ENCODE data around the gene TXNDC17. TPM values are rescaled to one million over a fixed set of nuclear protein-coding genes. Genes with fewer than 3 reads are reported as not detected.
"Not testable (repeated sequence)": the region's sequence is repeated elsewhere in the genome, so short reads cannot be mapped to it uniquely, and the experiment has no call there.

TXNDC17 gene
- total and polyA plus RNA-seq, 7 donors, result 27.5 to 159 (median 41.1) TPM

- H3K4me1 ChIP-seq, result no peaks in the 10 kb centered on the region
- H3K27me3 ChIP-seq (ENCODE audit: insufficient read depth in 3 of 3, low read length in 2 of 3), result peaks cover 0 to 8% (median 8%) of the 10 kb centered on the region in 3 donors
- no peak overlapping the region for H3K27ac ChIP-seq
- ATAC-seq (no peak), DNase-seq (no peak)
- no peak overlapping the region for H3K4me3 ChIP-seq
- no peak for TF ChIP-seq CTCF (IDR thresholded peaks at IDR 0.05)
- 75 to 88% (median 81%) methylated on average over 3 of the region's 3 CpGs for WGBS, 3 donors
- H3K9me3 ChIP-seq, result no peaks in the 10 kb centered on the region
- intact Hi-C loops (cut with DNase I), result no loop called here
- H3K36me3 ChIP-seq (ENCODE audit: insufficient read depth in 1 of 2, low read depth in 1 of 2), result no peaks in the 10 kb centered on the region
These were observed 50.7 kb downstream of the TXNDC17 start for GRCh38 chr17:6691546-6691945.

GRCh38 chr17:6691958-6692357, 51.1 kb downstream of the TXNDC17 start:
- H3K27me3 ChIP-seq (ENCODE audit: insufficient read depth in 3 of 3, low read length in 2 of 3); H3K4me1 ChIP-seq; ATAC-seq; intact Hi-C loops (cut with DNase I); H3K4me3 ChIP-seq; H3K36me3 ChIP-seq (ENCODE audit: insufficient read depth in 1 of 2, low read depth in 1 of 2); H3K9me3 ChIP-seq; H3K27ac ChIP-seq; DNase-seq: not testable (repeated sequence)
- WGBS, 3 donors, result 62 to 74% (median 73%) methylated on average over 6 of the region's 6 CpGs

Other genes starting within 250 kb of the TXNDC17 start
- not detected for gene AIPL1, start 205.9 kb upstream of the TXNDC17 start, total RNA-seq
- gene AIPL1, start 205.9 kb upstream of the TXNDC17 start, polyA plus RNA-seq, result not detected
- under 1 TPM in 1 of 4 donors, not detected in 3; 0.38 TPM for gene PIMREG, start 196.6 kb upstream of the TXNDC17 start, total RNA-seq
- gene PIMREG, start 196.6 kb upstream of the TXNDC17 start, polyA plus RNA-seq, result under 1 TPM in 2 of 3 donors, not detected in 1; 0.18 to 0.21 TPM
- under 1 TPM; 0.32 to 0.65 (median 0.53) TPM for gene PITPNM3, start 84.5 kb upstream of the TXNDC17 start, total RNA-seq
- under 1 TPM; 0.08 to 0.31 (median 0.27) TPM for gene PITPNM3, start 84.5 kb upstream of the TXNDC17 start, polyA plus RNA-seq
- 1 to 10 TPM; 2.7 to 4.3 (median 3.0) TPM for gene KIAA0753, start 349 bp upstream of the TXNDC17 start, total RNA-seq
- gene KIAA0753, start 349 bp upstream of the TXNDC17 start, polyA plus RNA-seq, result 1 to 10 TPM; 2.4 to 4.7 (median 3.5) TPM
- 10 to 100 TPM; 12.2 to 12.8 (median 12.7) TPM for gene MED31, start 10.5 kb downstream of the TXNDC17 start, total RNA-seq
- 10 to 100 TPM; 12.7 to 55.2 (median 22.0) TPM for gene MED31, start 10.5 kb downstream of the TXNDC17 start, polyA plus RNA-seq
- under 1 TPM; 0.34 to 0.77 (median 0.65) TPM for gene C17orf100, start 10.7 kb downstream of the TXNDC17 start, total RNA-seq
- gene C17orf100, start 10.7 kb downstream of the TXNDC17 start, polyA plus RNA-seq, result 1 to 10 TPM in 2 of 3 donors, under 1 TPM in 1; 0.61 to 1.4 (median 1.3) TPM
- gene SLC13A5, start 72.3 kb downstream of the TXNDC17 start, total RNA-seq, result under 1 TPM in 1 of 4 donors, not detected in 3; 0.17 TPM
- under 1 TPM in 2 of 3 donors, not detected in 1; 0.01 to 0.03 TPM for gene SLC13A5, start 72.3 kb downstream of the TXNDC17 start, polyA plus RNA-seq
- 10 to 100 TPM in 2 of 4 donors, 1 to 10 TPM in 2; 6.9 to 14.0 (median 9.8) TPM for gene XAF1, start 115.0 kb downstream of the TXNDC17 start, total RNA-seq
- 1 to 10 TPM; 3.7 to 7.4 (median 7.4) TPM for gene XAF1, start 115.0 kb downstream of the TXNDC17 start, polyA plus RNA-seq
- under 1 TPM in 2 of 4 donors, not detected in 2; 0.30 to 0.34 TPM for gene FBXO39, start 135.2 kb downstream of the TXNDC17 start, total RNA-seq
- gene FBXO39, start 135.2 kb downstream of the TXNDC17 start, polyA plus RNA-seq, result under 1 TPM in 2 of 3 donors, not detected in 1; 0.01 to 0.18 TPM
- not detected for gene TEKT1, start 190.7 kb downstream of the TXNDC17 start, total RNA-seq
- not detected for gene TEKT1, start 190.7 kb downstream of the TXNDC17 start, polyA plus RNA-seq

All from psoas muscle (tissue), 8 donors.